Adipocyte (in vitro differentiated cells): Measurements from ENCODE around the gene TBK1.

Experiments
- DNase-seq: peaks from one replicate; pipeline ENCODE4 v3.0.0-alpha.2; 2015; ENCODE audit warnings: low read depth
- H3K27me3 ChIP-seq: replicated peaks from 2 replicates; pipeline ENCODE4 v1.7.0; 2013; ENCODE audit warnings: mild to moderate bottlenecking, low read length, moderate library complexity; ENCODE audit not compliant: control insufficient read depth, insufficient read depth
- H3K36me3 ChIP-seq: 2 replicates; pipeline ENCODE4 v1.7.0; 2013; ENCODE audit warnings: low read length, mild to moderate bottlenecking, moderate library complexity; ENCODE audit not compliant: control insufficient read depth, insufficient read depth, severe bottlenecking
- H3K4me1 ChIP-seq: 2 replicates; pipeline ENCODE4 v1.7.0; 2013; ENCODE audit warnings: mild to moderate bottlenecking, low read length, moderate library complexity; ENCODE audit not compliant: control insufficient read depth, insufficient read depth
- H3K4me3 ChIP-seq: 2 replicates; pipeline ENCODE4 v1.7.0; 2013; ENCODE audit warnings: mild to moderate bottlenecking, low read length, moderate library complexity
- H3K9ac ChIP-seq: 2 replicates; pipeline ENCODE4 v1.7.0; 2013; ENCODE audit warnings: mild to moderate bottlenecking, low read length, moderate library complexity
- H3K9me3 ChIP-seq: 2 replicates; pipeline ENCODE4 v1.7.0; 2013; ENCODE audit warnings: mild to moderate bottlenecking, low read length, moderate library complexity; ENCODE audit not compliant: control insufficient read depth

Gene TBK1

GRCh38 chr12:64451687-64452558, at the start of gene TBK1:
Gene TBK1 (plus strand): TSS chr12:64452120. CDS start chr12:64455871, 3,751 bp downstream.
- Histone ChIP-seq H3K27me3 (no peaks in the 10 kb centered on the region), H3K9ac (peak within 1 kb of the TSS; percentile 98), H3K4me1 (peaks cover 22% of the 10 kb centered on the region), H3K36me3 (peaks cover 46% of the 10 kb centered on the region), H3K4me3 (peak within 1 kb of the TSS; percentile 94), H3K9me3 (no peaks in the 10 kb centered on the region)
- DNase-seq: peak; percentile 93

- DNase-seq: no peak
- Histone ChIP-seq H3K4me1 (peaks cover 18% of the 10 kb centered on the region), H3K4me3 (no peak overlapping the region), H3K9me3 (no peaks in the 10 kb centered on the region), H3K27me3 (no peaks in the 10 kb centered on the region), H3K36me3 (no peaks in the 10 kb centered on the region), H3K9ac (no peak overlapping the region)
Observed at GRCh38 chr12:64402181-64402580, 49.7 kb upstream of the TBK1 start.

- Histone ChIP-seq H3K36me3 (no peaks in the 10 kb centered on the region), H3K4me1 (peaks cover 35% of the 10 kb centered on the region), H3K4me3 (peak within 1 kb of the TSS; percentile 97), H3K27me3 (no peaks in the 10 kb centered on the region), H3K9me3 (no peaks in the 10 kb centered on the region), H3K9ac (peak within 1 kb of the TSS; percentile 100)
- DNase-seq: peak; percentile 97
Observed at GRCh38 chr12:64403707-64404469, 48.0 kb upstream of the TBK1 start, which contains the start of gene XPOT. Gene XPOT (plus strand): TSS chr12:64404392. CDS start chr12:64410036, 5,644 bp downstream.

DNA sequence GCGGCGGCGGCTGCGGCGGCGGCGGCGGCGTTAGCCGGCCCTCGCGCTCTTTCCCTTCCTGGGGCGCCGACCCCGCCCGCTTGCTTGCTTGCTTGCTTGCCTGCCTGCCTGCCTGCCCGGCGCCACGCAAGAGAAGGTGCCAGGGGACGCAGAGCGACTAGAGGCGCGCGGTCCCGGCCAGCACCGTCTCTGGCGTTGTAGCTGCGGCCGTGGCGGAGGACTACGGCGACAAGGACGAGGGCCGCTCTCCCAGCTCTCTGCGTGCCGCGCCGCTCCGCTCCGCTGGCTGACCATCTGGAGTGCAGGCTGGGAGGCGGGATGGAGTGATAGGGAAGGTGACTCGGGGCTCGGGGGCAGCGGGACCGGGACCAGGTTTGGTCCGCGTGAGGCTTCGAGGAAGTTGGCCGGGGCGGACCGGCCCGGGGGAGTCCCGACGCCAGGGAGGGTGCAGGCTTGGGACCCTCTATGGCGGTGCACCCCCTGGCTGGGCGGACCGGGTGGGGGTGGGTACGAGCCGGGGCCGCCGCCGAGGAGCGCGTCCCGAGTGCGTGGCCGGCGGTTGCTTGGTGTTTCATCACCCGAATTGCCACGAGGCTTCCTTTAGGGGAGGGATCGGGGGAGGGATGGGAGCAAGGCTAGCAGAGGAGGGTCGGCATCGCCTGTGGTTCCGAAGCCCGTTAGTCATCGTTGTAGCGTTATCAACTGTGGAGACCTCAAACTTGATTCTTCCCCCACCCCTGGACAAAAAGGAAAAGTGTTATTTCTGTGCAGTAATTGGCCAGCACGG, 47.3 kb upstream of the TBK1 start:
- Histone ChIP-seq H3K4me3 (peak overlapping the region; percentile 97), H3K27me3 (no peaks in the 10 kb centered on the region), H3K36me3 (peaks cover 2% of the 10 kb centered on the region), H3K9me3 (no peaks in the 10 kb centered on the region), H3K4me1 (peaks cover 42% of the 10 kb centered on the region), H3K9ac (peak overlapping the region; percentile 100)
- DNase-seq: peak; percentile 96

DNA sequence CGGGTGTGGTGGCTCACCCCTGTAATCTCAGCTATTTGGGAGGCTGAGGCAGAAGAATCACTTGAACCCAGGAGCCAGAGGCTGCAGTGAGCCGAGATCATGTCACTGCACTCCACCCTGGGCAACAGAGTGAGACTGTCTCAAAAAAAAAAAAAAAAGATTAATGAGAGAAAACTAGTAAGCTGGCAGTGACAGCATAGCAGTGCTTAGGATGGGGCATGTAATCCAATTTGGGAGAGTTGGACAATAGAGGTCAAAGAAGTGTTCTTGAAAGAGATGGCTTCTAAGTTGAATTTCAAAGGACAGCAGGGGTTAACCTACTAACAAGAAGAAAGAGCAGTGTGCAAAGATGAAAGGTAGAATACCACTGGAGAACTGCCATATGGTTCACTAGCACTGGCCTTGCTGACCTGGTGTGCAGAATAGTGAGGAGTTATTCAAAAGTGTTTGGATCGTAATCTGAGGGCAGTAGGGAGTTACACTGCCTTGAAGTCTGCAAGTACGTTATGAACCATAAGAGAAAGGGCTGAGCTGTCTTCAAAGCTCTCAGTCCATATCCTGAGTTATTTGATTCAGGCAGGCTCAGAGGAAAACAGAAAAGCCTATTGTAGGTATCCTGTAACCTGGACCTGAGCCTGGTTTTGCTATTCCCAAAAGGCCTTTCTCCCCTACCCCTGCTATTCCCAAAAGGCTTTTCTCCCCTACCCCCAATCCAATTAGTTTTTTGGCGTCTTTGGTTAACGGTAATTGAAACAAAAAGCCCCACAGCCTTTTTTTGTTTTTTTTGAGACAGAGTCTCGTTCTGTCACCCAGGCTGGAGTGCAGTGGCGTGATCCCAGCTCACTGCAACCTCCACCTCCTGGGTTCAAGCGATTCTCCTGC, 44.3 kb upstream of the TBK1 start:
- Histone ChIP-seq H3K4me1 (peaks cover 43% of the 10 kb centered on the region), H3K9me3 (no peaks in the 10 kb centered on the region), H3K27me3 (no peaks in the 10 kb centered on the region), H3K9ac (no peak overlapping the region), H3K36me3 (peaks cover 30% of the 10 kb centered on the region), H3K4me3 (peak overlapping the region; percentile 97)
- no peak for DNase-seq

- Histone ChIP-seq H3K36me3 (peaks cover 67% of the 10 kb centered on the region), H3K4me3 (no peak overlapping the region), H3K4me1 (peaks cover 44% of the 10 kb centered on the region), H3K9me3 (no peaks in the 10 kb centered on the region), H3K27me3 (no peaks in the 10 kb centered on the region), H3K9ac (no peak overlapping the region)
- no peak for DNase-seq
Observed at GRCh38 chr12:64411427-64411826, 40.5 kb upstream of the TBK1 start.

GRCh38 chr12:64412459-64412858, 39.5 kb upstream of the TBK1 start:
- Histone ChIP-seq H3K27me3 (no peaks in the 10 kb centered on the region), H3K9ac (no peak overlapping the region), H3K4me3 (no peak overlapping the region), H3K4me1 (peaks cover 36% of the 10 kb centered on the region), H3K36me3 (peaks cover 78% of the 10 kb centered on the region), H3K9me3 (no peaks in the 10 kb centered on the region)
- DNase-seq: no peak

DNA sequence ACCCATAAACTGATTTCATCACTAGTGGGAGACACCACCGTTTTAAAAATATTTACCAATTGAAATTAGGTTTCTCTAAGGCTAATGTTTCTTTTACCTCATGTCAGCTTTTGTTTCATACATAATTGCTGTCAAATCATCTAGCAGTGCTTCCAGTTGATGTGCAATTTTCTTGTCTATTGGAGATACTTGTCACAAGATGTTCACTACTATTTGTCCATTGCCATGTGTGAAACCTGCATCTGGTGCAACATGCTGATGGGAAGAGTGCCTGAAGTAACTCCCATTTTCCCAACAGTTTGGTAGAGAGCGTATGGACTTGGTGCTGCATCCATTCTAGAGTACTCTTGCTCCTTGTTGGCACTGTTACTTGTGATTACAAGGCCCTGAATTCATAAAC, 38.0 kb upstream of the TBK1 start:
- H3K4me3 ChIP-seq: no peak overlapping the region
- no peak overlapping the region for H3K9ac ChIP-seq
- H3K36me3 ChIP-seq: peaks cover 92% of the 10 kb centered on the region
- DNase-seq: no peak
- no peaks in the 10 kb centered on the region for H3K9me3 ChIP-seq
- H3K27me3 ChIP-seq: no peaks in the 10 kb centered on the region
- peaks cover 22% of the 10 kb centered on the region for H3K4me1 ChIP-seq

GRCh38 chr12:64418209-64418608, 33.7 kb upstream of the TBK1 start:
- no peaks in the 10 kb centered on the region for H3K27me3 ChIP-seq
- peaks cover 10% of the 10 kb centered on the region for H3K4me1 ChIP-seq
- no peak for DNase-seq
- no peak overlapping the region for H3K4me3 ChIP-seq
- peaks cover 98% of the 10 kb centered on the region for H3K36me3 ChIP-seq
- no peaks in the 10 kb centered on the region for H3K9me3 ChIP-seq
- no peak overlapping the region for H3K9ac ChIP-seq

DNA sequence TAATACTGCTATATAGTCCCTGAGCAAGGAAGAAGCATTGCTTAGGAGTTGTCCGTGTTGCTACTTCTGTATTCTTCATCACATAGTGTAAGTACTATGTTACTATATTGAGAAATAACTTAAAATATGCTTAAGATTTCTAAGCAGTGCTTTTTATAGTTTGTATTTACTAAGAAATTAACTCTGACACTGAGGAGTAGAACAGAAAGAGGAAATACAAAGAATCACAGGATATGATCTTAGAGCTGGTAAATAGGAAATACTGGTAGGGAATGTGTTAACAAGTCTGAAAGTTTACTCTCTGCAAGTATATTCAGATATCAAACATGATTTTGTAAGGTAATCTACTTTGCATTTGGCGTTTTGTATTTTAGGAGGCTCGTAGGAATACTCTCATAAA, 32.2 kb upstream of the TBK1 start:
- no peaks in the 10 kb centered on the region for H3K9me3 ChIP-seq
- H3K36me3 ChIP-seq: peaks cover 98% of the 10 kb centered on the region

More for the DNA sequence above, 32.2 kb upstream of the TBK1 start:
- Histone ChIP-seq H3K9ac (no peak overlapping the region), H3K27me3 (no peaks in the 10 kb centered on the region), H3K4me3 (no peak overlapping the region), H3K4me1 (peaks cover 10% of the 10 kb centered on the region)
- DNase-seq: no peak
